HG02870 (cell line): Measurements from ENCODE around the gene CABCOCO1.

ENCODE experiments used
- ATAC-seq: cut with Tn5 transposase; IDR thresholded peaks from one replicate; pipeline ENCODE4 v1.9.1; 2021; ENCODE audit warnings: mild to moderate bottlenecking, moderate library complexity; ENCODE audit not compliant: unreplicated experiment

The CABCOCO1 gene

GRCh38 chr10:61781969-61782403 is 119.3 kb downstream of the CABCOCO1 start:
- ATAC-seq, result no peak

- no peak for ATAC-seq
Observed at GRCh38 chr10:61784354-61785133, 121.8 kb downstream of the CABCOCO1 start.

GRCh38 chr10:61785473-61786105 is 122.9 kb downstream of the CABCOCO1 start:
- ATAC-seq, result no peak

- ATAC-seq, result peak; percentile 99
Observed at GRCh38 chr10:61786728-61787127, 124.0 kb downstream of the CABCOCO1 start.

GRCh38 chr10:61787170-61787569 is 124.4 kb downstream of the CABCOCO1 start:
- no peak for ATAC-seq

- ATAC-seq, result no peak
Observed at GRCh38 chr10:61789031-61789430, 126.3 kb downstream of the CABCOCO1 start.

- no peak for ATAC-seq
Observed at GRCh38 chr10:61791216-61791615, 128.5 kb downstream of the CABCOCO1 start.

- ATAC-seq, result no peak
Observed at GRCh38 chr10:61792097-61792716, 129.5 kb downstream of the CABCOCO1 start.

GRCh38 chr10:61792921-61793320 is 130.2 kb downstream of the CABCOCO1 start:
- ATAC-seq, result no peak

- ATAC-seq, result no peak
Observed at GRCh38 chr10:61793760-61794703, 131.3 kb downstream of the CABCOCO1 start.

GRCh38 chr10:61795147-61795546 is 132.4 kb downstream of the CABCOCO1 start:
- ATAC-seq, result no peak

- ATAC-seq, result no peak
Observed at GRCh38 chr10:61795551-61795950, 132.8 kb downstream of the CABCOCO1 start.

GRCh38 chr10:61796785-61797184 is 134.1 kb downstream of the CABCOCO1 start:
- no peak for ATAC-seq

GRCh38 chr10:61797304-61798153 is 134.8 kb downstream of the CABCOCO1 start:
- no peak for ATAC-seq

- no peak for ATAC-seq
Observed at GRCh38 chr10:61798713-61799112, 136.0 kb downstream of the CABCOCO1 start.

- no peak for ATAC-seq
Observed at GRCh38 chr10:61801484-61801883, 138.8 kb downstream of the CABCOCO1 start.

- ATAC-seq, result no peak
Observed at GRCh38 chr10:61803269-61803668, 140.5 kb downstream of the CABCOCO1 start.

GRCh38 chr10:61804414-61804813 is 141.7 kb downstream of the CABCOCO1 start:
- no peak for ATAC-seq

GRCh38 chr10:61805091-61805490 is 142.4 kb downstream of the CABCOCO1 start:
- no peak for ATAC-seq

GRCh38 chr10:61810263-61810662 is 147.5 kb downstream of the CABCOCO1 start:
- no peak for ATAC-seq
